ENCODE data around the gene KRTAP3-1.
"Not testable (repeated sequence)": the region's sequence is repeated elsewhere in the genome, so short reads cannot be mapped to it uniquely, and the experiment has no call there.

The KRTAP3-1 gene

DNA sequence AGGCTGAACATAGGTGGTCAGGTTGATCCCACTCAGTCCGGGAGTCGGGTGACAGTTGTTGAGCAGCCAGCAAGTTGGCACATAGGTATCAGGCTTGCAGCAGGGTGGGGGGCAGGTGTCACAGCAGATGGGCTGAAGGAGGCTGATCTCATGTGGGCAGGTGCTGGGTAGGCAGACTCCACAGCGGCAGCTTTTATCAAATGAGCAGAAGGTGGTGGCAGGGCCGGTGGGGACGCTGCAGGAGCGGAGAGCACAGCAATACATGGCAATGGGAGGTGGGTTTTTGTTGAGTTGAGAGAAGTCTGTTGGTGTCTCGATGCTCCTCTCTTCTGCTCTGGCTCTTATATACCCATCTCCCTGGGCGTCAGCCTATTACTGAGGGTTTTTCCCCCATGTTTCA lies at the start of gene KRTAP3-1:
Gene KRTAP3-1 (minus strand): TSS at position 318 of the 400 bp plus-strand sequence. CDS start 54 bp downstream, at position 264.
- DNase-seq (ENCODE audit: low read depth in 1 of 2, low spot score in 1 of 2): no peak

DNA sequence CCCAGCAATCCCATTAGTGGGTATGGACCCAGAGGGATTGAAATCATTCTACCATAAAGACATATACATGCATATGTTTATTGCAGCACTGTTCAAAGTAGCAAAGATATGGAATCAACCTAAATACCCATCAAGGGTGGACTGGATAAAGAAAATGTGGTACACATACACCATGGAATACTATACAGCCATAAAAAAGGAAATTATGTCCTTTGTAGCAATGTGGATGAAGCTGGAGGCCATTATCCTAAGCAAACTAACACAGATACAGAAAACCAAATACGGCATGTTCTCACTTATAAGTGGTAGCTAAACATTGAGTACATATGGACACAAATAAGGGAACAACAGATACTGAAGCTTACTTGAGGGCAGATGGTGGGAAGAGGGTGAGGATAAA lies 48.6 kb upstream of the KRTAP3-1 start:
- DNase-seq (ENCODE audit: low read depth in 1 of 2, low spot score in 1 of 2): no peak

DNA sequence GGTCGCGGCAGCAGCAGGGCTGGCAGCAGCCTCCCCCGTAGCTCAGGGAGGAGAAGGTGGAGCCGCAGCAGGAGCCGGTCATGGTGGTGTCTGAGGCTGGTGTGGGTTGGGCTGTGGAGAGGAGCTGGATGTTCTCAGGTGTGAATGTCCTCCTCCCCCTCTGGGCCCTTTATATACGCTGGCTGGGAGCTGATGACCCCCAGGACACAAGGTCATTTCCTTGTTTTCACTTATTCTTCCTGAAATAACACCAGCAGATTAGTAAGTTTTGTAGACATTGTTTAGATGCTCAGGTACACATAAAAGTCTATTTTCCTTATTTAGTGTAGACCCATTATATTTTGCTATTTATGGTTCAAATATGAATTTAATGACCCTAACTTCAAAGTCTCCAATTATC lies 46.2 kb upstream of the KRTAP3-1 start, which contains the start of gene KRTAP2-2:
Gene KRTAP2-2 (minus strand): TSS at position 101 of the 400 bp plus-strand sequence. CDS start 19 bp downstream, at position 82.
- not testable (repeated sequence) for DNase-seq (ENCODE audit: low read depth in 1 of 2, low spot score in 1 of 2)

- not testable (repeated sequence) for DNase-seq (ENCODE audit: low read depth in 1 of 2, low spot score in 1 of 2)
These were observed 45.6 kb upstream of the KRTAP3-1 start for GRCh38 chr17:41054556-41054955.

DNA sequence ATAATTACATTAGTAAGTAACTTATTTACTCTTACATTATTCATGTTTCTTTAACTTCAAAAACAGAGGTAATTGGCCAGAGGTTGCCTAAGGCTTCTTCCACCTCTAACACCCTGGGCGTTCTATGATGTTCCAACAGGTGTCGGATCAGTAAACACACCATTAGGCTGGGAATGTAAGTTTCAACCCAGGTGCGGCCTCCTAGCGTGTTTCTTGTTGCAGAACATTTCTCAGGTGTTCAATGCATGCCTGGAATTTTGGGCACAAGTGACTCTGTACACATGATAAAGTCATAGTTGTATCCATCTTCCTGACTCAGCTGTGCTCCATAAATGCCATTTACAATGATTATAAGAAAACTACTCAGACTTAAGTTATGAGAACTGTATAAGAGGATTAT lies 45.1 kb upstream of the KRTAP3-1 start:
- DNase-seq (ENCODE audit: low read depth in 1 of 2, low spot score in 1 of 2): no peak

DNA sequence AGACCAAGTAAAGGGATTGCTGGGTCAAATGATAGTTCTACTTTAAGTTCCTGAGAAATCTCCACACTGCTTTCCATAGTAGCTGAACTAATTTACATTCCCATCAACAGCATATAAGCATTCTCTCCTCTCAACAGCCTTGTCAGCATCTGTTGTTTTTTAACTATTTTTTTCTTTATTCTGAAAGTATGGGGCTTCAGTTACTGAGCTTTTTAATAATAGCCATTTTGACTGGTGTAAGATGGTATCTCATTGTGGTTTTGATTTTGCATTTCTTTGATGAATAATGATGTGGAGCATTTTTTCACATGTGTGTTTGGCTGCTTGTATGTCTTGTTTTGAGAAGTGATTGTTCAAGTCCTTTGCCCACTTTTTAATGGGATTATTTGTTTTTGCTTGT lies 43.6 kb upstream of the KRTAP3-1 start:
- no peak for DNase-seq (ENCODE audit: low read depth in 1 of 2, low spot score in 1 of 2)

DNA sequence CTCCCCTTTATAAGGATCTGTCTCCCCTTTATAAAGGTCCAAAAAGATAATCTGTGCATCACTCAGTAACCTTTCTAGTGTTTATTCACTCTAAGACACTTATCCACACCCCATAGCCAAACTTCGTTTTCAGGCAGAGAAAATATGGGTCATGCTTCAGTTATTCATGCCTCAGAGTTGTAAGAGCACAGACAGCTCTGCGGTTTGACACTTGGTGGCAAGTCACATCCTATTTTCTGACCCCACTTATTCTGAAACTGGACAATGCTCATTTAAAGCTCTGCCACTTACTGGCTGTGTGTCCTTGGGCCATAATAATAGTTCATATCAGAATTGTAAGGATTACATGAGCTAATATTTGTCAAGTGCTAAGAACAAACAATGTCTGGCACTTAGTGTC lies 40.2 kb upstream of the KRTAP3-1 start:
- DNase-seq (ENCODE audit: low read depth in 1 of 2, low spot score in 1 of 2): no peak

DNA sequence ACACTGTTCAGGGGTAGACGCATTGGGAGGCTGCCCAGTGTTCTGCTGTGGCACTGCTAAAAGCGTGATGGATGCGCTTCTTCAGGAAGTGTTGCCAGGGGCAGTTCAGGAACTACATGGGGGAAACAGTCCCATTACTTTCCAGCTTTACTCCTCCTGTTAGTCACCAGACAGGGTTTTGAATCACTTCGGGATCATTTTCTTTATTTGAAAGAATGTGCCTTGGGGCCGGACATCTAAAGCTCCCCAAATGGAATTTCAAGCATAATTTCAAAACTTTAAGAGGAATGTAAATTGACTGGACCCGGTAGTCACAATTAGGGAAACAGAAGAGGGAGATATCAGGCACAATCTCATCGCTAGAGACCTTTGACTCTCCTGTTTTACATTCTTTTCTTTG lies 39.5 kb upstream of the KRTAP3-1 start:
- no peak for DNase-seq (ENCODE audit: low read depth in 1 of 2, low spot score in 1 of 2)

DNA sequence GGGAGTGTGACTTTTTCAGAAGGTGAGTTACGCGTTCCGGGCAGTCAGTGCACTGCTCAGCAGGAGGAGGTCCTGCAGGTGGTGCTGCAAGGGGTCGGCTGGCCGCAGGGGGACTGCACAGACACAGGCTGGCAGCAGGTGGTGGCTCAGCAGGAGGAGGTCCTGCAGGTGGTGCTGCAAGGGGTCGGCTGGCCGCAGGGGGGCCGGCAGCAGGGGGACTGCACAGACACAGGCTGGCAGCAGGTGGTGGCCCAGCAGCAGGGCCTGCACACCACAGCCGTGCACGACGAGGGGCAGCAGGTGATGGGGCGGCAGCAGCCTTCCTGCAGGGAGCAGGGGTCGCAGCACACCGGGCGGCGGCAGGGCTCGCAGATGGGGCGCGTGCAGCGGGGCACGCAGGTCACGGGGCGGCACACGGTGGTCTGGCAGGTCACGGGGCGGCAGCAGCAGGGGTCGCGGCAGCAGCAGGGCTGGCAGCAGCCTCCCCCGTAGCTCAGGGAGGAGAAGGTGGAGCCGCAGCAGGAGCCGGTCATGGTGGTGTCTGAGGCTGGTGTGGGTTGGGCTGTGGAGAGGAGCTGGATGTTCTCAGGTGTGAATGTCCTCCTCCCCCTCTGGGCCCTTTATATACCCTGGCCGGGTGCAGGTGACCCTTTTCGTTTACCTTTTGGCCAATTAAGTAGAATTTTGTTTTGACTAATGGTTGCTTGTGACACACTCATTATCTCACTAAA lies 38.0 kb upstream of the KRTAP3-1 start, which contains the start of gene KRTAP2-1:
Gene KRTAP2-1 (minus strand): TSS at position 582 of the 731 bp plus-strand sequence. CDS start 49 bp downstream, at position 533.
- DNase-seq (ENCODE audit: low read depth in 1 of 2, low spot score in 1 of 2): not testable (repeated sequence)

DNA sequence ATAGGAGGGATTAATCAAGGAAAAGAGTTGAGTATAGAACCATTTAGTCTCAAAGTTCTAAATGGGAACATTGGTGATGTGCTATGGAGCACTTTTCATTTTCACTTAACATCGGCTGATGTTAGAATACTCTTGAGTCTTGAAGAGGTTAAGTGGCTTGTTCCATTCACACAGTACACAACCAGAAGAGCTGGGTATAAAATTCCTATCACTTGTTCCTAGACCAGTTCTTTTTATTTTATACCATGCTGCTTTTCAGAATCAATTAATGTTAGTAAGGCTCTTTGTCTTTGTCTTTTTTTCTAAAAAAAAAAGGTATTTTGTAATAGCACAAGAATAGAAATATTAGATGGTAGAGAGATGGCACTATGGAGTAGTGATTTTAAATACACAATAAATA lies 34.0 kb upstream of the KRTAP3-1 start:
- DNase-seq (ENCODE audit: low read depth in 1 of 2, low spot score in 1 of 2): no peak

DNA sequence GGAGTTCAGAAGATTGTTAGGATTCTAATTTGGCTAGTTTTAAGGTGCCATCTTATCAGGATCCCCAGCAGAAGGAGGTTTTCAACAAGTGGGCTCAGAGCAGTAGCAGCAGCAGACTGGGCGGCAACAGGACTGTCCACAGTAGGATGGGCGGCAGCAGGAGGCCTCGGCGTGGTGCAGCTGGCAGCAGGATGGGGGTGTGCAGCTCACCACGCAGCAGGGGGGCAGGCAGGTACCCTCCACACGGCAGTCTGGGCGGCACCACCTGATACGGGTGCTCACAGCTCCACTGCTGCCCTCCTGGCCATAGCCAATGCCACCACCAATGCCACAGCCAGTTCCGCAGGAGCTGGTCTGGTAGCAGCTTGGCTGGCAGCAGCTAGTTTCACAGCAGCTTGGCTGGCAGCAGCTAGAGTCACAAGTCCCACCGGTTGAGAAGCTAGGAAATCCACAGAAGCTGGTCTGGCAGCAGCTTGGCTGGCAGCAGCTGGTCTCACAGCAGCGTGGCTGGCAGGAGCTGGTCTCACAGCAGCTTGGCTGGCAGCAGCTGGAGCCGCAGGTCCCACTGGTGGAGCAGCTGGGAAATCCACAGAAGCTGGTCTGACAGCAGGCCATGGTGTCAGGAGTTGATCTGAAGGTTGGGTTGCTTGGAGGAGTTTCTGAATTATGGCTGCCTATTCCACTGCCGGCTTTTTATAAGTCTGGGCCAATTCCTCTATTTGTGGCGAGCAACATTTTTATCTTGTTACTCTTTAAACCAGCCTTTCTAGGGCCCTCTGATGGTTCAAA lies 32.0 kb upstream of the KRTAP3-1 start, which contains the start of gene KRTAP1-1:
Gene KRTAP1-1 (minus strand): TSS at position 668 of the 789 bp plus-strand sequence. CDS start 53 bp downstream, at position 615.
- not testable (repeated sequence) for DNase-seq (ENCODE audit: low read depth in 1 of 2, low spot score in 1 of 2)

DNA sequence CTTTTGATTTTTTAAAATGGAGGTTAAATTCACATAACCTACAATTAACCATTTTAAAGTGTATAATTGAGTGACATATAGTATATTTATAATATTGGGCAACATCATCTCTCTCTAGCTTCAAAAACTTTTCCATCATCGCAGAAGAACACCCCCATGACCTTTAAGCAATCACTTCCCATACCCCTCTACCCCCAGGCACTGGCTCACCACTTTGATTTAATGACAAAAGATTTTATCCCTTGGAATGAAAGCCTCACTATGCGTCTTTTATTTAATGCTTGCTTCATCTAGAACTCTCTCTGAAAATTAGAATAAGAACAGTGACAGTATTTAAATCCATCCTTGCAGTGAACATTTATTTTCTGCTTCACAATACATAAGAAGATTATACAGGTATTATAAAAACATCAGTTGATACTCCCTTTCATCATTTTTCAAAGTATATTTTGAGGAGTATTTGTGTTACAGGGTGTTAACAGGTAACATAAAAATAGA lies 29.0 kb upstream of the KRTAP3-1 start:
- no peak for DNase-seq (ENCODE audit: low read depth in 1 of 2, low spot score in 1 of 2)

DNA sequence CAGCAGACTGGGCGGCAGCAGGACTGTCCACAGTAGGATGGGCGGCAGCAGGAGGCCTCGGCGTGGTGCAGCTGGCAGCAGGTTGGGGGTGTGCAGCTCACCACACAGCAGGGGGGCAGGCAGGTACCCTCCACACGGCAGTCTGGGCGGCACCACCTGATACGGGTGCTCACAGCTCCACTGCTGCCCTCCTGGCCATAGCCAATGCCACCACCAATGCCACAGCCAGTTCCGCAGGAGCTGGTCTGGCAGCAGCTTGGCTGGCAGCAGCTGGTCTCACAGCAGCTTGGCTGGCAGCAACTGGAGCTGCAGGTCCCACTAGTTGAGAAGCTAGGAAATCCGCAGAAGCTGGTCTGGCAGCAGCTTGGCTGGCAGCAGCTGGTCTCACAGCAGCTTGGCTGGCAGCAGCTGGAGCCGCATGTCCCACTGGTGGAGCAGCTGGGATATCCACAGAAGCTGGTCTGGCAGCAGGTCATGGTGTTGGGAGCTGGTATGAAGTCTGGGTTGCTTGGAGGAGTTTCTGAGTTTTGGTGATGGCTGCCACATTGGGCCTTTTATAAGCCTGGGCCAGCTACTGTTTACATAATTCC lies 25.5 kb upstream of the KRTAP3-1 start, which contains the start of gene KRTAP1-3:
Gene KRTAP1-3 (minus strand): TSS at position 529 of the 590 bp plus-strand sequence. CDS start 53 bp downstream, at position 476.
- not testable (repeated sequence) for DNase-seq (ENCODE audit: low read depth in 1 of 2, low spot score in 1 of 2)

- DNase-seq (ENCODE audit: low read depth in 1 of 2, low spot score in 1 of 2): no peak
These were observed 20.8 kb upstream of the KRTAP3-1 start, which contains the start of gene KRTAP1-4 for GRCh38 chr17:41029633-41030245. Gene KRTAP1-4 (minus strand): TSS chr17:41030195. CDS start chr17:41030078, 117 bp downstream.

DNA sequence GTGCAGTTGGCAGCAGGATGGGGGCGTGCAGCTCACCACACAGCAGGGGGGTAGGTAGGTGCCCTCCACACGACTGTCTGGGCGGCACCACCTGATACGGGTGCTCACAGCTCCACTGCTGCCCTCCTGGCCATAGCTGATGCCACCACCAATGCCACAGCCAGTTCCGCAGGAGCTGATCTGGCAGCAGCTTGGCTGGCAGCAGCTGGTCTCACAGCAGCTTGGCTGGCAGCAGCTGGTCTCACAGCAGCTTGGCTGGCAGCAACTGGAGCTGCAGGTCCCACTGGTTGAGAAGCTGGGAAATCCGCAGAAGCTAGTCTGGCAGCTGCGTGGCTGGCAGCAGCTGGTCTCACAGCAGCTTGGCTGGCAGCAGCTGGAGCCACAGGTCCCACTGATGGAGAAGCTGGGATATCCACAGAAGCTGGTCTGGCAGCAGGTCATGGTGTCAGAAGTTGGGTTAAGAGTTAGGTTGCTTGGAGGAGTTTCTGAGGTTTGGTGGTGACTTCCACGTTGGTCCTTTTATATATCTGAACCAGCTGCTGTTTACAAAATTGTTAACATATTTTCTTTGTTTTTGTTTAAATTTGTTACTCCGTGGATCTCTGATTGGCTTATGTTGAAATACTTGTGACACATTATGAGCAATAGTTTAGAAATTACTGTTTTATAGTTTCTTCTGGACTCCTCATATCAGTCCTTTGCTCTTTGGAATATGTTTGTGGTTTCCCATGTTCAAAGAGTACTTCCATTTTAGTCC lies 18.0 kb upstream of the KRTAP3-1 start, which contains the start of gene KRTAP1-5:
Gene KRTAP1-5 (minus strand): TSS at position 494 of the 757 bp plus-strand sequence. CDS start 53 bp downstream, at position 441.
- DNase-seq (ENCODE audit: low read depth in 1 of 2, low spot score in 1 of 2): no peak

GRCh38 chr17:41024697-41025096 lies 15.8 kb upstream of the KRTAP3-1 start:
- no peak for DNase-seq (ENCODE audit: low read depth in 1 of 2, low spot score in 1 of 2)

DNA sequence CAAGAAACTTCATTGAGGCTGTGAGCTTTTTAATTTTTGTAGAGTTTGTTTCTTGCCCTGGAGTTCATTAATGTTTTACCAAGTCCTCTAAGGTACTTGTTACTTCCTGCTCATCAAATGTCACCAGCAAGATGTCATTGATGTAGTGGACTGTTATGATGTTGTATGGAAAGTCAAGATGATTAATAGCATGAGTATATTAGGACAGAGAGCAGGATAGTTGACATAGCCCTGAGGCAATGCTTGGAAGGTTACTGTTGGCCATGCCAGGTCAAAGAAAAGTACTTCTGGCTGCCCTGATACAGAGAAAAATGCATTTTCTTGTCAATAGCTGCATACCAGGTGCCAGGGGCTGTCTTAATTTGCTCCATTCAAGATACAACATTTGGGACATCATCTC lies 11.4 kb upstream of the KRTAP3-1 start:
- DNase-seq (ENCODE audit: low read depth in 1 of 2, low spot score in 1 of 2): no peak

GRCh38 chr17:41019415-41019814 lies 10.5 kb upstream of the KRTAP3-1 start:
- no peak for DNase-seq (ENCODE audit: low read depth in 1 of 2, low spot score in 1 of 2)

GRCh38 chr17:41018541-41018940 lies 9.6 kb upstream of the KRTAP3-1 start:
- no peak for DNase-seq (ENCODE audit: low read depth in 1 of 2, low spot score in 1 of 2)
